Activated CD4-positive, CD25-positive, alpha-beta regulatory T cell treated with anti-CD3 and anti-CD28 coated beads, Interleukin-2, amount 50 U/mL, for 24 hours (primary cell): ENCODE results near the gene ILRUN.
A peak's percentile ranks its signal among the peaks of the same experiment; 100 is the strongest.
"Not testable (repeated sequence)": the region's sequence is repeated elsewhere in the genome, so short reads cannot be mapped to it uniquely, and the experiment has no call there.

Source experiments
- ATAC-seq, 2 donors: fragments of 150-1000 bp; cut with Tn5 transposase; one replicate each; pipeline ENCODE4 v1.10.0; 2021; ENCODE audit warnings: mild to moderate bottlenecking in 1 of 2, moderate library complexity in 1 of 2

ILRUN gene

DNA sequence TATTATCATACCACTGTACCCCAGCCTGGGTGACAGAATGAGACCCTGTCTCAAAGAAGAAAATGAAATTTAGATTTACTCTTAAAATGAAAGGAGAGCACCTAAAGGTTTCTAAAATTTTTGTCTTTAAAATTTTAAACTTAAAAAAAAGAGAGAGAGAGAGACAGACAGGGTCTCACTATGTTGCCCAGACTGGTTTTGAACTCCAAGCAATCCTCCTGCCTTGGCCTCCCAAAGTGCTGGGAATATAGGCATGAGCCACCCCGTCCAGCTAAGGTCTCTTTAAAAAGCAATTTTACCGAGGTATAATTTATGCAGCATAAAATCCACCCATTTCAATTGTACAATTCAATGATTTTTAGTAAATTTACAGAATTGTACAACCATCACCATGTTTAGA is 33.2 kb downstream of the ILRUN start:
- ATAC-seq, result no peak

- ATAC-seq, result no peak
These were observed 35.2 kb downstream of the ILRUN start for GRCh38 chr6:34661357-34661756.

DNA sequence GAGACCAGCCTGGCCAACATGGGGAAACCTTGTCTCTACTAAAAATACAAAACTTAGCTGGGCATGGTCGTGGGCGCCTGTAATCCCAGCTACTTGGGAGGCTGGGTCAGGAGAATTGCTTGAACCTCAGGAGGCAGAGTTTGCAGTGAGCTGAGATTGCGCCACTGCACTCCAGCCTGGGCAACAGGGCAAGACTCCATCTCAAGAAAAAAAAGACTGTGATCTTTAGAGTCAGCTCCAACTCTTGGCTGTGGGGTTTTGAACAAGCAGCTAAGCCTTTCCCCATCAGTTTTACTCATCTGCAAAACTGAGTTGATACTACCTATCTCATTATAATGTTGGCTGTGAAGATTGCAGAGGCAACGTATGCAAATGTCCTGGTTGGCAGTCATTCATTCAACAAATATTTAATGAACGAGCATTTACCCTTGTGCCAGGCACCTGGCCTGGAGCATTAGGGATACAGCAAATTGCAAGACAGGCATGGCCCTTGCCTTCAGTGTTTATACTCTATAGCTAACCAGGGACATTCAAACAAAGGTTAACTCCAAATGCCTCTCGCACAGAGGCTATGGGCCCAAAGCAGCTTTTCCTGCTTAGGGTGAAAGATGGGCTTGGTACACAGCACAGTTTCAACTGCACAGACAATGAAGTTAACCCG is 37.8 kb downstream of the ILRUN start:
- ATAC-seq, result no peak

DNA sequence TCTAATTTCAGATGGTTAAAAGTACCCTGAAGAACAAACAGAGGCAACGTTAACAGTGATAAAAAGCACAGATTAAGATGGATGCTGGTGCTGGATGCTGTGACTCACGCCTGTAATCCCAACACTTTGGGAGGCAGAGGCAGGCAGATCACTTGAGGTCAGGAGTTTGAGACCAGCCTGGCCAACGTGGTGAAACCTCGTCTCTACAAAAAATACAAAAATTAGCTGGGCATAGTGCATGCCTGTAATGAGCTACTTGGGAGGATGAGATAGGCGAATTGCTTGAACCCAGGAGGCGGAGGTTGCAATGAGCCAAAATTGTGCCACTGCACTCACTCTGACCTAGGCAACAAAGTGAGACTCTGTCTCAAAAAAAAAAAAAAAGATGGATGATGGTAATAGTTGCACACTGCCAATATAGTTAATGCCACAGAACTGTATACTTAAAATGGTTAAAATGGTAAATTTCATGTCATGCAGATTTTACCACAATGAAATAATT is 38.5 kb downstream of the ILRUN start:
- not testable (repeated sequence) for ATAC-seq

- no peak for ATAC-seq
These were observed 39.1 kb downstream of the ILRUN start for GRCh38 chr6:34657307-34657978.

DNA sequence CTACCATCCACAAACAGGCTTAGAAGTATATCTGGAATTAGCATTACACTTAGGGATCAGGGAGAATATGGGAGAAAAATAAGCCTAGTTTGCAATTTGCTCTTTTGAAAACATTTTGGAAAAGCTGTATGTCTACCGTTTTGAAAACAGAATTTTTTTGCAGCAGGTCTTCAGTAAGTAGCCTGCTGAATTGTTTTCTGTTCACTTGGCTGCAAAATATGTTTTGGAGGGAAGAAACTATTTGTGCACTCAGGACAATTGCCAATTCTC is 39.6 kb downstream of the ILRUN start:
- ATAC-seq, result no peak

- ATAC-seq, result peak; percentile 83 to 85
These were observed 40.1 kb downstream of the ILRUN start for GRCh38 chr6:34656378-34657036.

- not testable (repeated sequence) for ATAC-seq
These were observed 40.6 kb downstream of the ILRUN start for GRCh38 chr6:34655876-34656377.

DNA sequence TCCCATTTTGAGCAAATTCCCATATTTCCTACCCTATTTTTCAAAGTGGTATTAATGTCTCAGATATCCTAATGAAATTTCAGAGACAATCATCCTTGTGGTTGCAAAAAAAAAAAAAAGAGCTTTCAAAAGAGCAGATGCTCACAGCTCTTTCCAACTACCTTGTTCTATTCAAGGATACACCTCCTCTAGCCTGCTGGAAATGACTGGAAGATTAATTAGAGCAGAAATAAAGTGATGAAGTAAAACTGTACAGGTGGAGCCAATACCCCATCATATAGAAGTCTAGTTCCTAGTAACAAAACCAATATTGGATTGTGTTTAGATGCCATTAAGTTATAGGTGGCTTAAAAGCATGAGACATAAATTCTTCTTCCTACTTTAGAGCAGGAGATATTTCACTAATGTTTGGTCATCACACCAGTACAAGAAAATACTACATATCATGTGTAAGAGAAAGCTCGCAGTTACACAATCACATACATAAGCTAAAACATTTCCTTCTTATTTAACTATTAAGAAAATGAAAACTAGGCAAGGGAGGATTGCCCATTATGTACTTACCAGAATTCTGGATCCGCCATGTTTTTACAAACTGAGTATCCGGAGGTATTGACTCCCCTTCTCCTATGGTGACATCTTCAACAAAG is 42.4 kb downstream of the ILRUN start:
- no peak for ATAC-seq

GRCh38 chr6:34652263-34652662 is 44.3 kb downstream of the ILRUN start:
- ATAC-seq, result no peak

- ATAC-seq, result no peak
These were observed 45.7 kb downstream of the ILRUN start for GRCh38 chr6:34650823-34651222.

DNA sequence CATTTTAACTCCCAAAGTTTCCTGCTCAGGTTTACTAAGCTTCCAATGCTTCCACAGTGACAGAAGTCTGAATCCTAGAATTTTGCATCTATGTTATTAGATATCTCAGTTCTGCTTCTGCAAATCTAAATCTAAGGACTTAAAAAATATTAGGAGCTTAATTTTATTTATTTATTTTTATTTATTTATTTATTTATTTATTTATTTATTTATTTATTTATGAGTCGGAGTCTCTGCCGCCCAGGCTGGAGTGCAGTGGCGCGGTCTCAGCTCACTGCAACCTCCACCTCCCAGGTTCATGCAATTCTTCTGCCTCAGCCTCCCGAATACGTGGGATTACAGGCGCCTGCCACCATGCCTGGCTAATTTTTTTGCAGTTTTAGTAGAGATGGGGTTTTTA is 46.3 kb downstream of the ILRUN start:
- ATAC-seq, result not testable (repeated sequence)

DNA sequence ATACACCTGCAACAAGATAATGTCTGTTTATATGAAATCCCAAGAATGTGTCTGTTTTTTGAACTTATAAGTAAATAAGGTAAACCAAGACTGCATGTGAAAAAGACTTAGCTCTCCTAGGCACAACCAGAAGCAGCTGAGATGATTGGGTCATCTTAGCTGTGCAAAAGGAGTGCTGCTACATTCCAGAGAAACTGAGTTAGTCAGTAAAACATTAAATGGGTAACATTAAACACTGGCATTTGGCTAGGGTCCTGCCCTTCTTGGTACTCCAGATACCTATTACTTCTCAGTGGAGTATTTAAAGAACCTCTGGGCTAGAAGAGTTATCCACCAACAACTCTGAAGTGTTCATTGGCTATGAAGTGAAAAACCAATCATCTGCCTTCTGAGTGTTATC is 47.8 kb downstream of the ILRUN start:
- no peak for ATAC-seq
